AG04449 (cell line): ENCODE data around the gene BRF1.

Source experiments
- CTCF ChIA-PET: fragments of 350-600 bp; formaldehyde crosslinking; extraction: SDS; loops from one replicate; lab custom pipeline; 2021; ENCODE audit warnings: antibody characterized with exemption; lab: Yijun Ruan, JAX
- POLR2A ChIA-PET: fragments of 400-600, 350-600 bp; formaldehyde crosslinking; extraction: SDS; loops from one replicate; lab custom pipeline; 2020; ENCODE audit warnings: antibody characterized with exemption, inconsistent platforms; lab: Yijun Ruan, JAX
- DNase-seq: peaks from one replicate; pipeline ENCODE4 v3.0.0-alpha.2; 2010; ENCODE audit warnings: low read depth, low spot score
- H3K4me3 ChIP-seq: 2 replicates; pipeline ENCODE4 v1.5.1; 2011; ENCODE audit warnings: low read depth, mild to moderate bottlenecking, control low read depth, low read length
- CTCF ChIP-seq: IDR thresholded peaks from one replicate; pipeline ENCODE4 v1.5.1; 2011; ENCODE audit warnings: mild to moderate bottlenecking, moderate library complexity, low read length, control low read depth, inconsistent platforms; ENCODE audit not compliant: insufficient read depth; ENCODE audit errors: missing control alignments

Gene BRF1

GRCh38 chr14:105224845-105225570, 75.8 kb downstream of the BRF1 start:
- ChIA-PET POLR2A (no interaction called here), CTCF (interaction anchor here (1.0 to 1.6 kb wide), 3 partner anchors 11 to 22 kb away, joined by 3 to 5 read pairs (median 4); no protein-coding TSS in a partner anchor)
- no peak for DNase-seq
- H3K4me3 ChIP-seq: no peak overlapping the region
- no peak for TF ChIP-seq CTCF

GRCh38 chr14:105223770-105224544, 76.8 kb downstream of the BRF1 start:
- no peak for DNase-seq
- CTCF ChIA-PET: interaction anchor here (1.1 kb wide), 1 partner anchor 22 kb away, joined by 3 read pairs; no protein-coding TSS in a partner anchor
- POLR2A ChIA-PET: no interaction called here
- TF ChIP-seq CTCF: no peak
- no peak overlapping the region for H3K4me3 ChIP-seq

GRCh38 chr14:105223260-105223659, 77.5 kb downstream of the BRF1 start:
- no peak for DNase-seq
- no peak overlapping the region for H3K4me3 ChIP-seq
- ChIA-PET POLR2A (no interaction called here), CTCF (interaction anchor here (1.0 to 1.1 kb wide), 2 partner anchors 20 to 22 kb away, joined by 3 read pairs; no protein-coding TSS in a partner anchor)
- no peak for TF ChIP-seq CTCF

- TF ChIP-seq CTCF: no peak
- no peak overlapping the region for H3K4me3 ChIP-seq
- CTCF ChIA-PET: no interaction called here
- no peak for DNase-seq
- POLR2A ChIA-PET: no interaction called here
Observed at GRCh38 chr14:105221598-105222178, 79.1 kb downstream of the BRF1 start.

GRCh38 chr14:105220699-105221597, 79.9 kb downstream of the BRF1 start:
- TF ChIP-seq CTCF: no peak
- DNase-seq: no peak
- no peak overlapping the region for H3K4me3 ChIP-seq
- POLR2A ChIA-PET: no interaction called here
- CTCF ChIA-PET: no interaction called here
